Testis (tissue), 3 donors: ENCODE results near the gene RBM4. TPM values are rescaled to one million over a fixed set of nuclear protein-coding genes. Genes with fewer than 3 reads are reported as not detected.

ENCODE experiments used
- DNase-seq: peaks from one replicate; pipeline ENCODE4 v3.0.0-alpha.2; 2019
- H3K27ac ChIP-seq, 2 donors: fragments of 200-600 bp; sonication (generic); one replicate each; pipeline ENCODE4 v1.5.1; 2019
- H3K27me3 ChIP-seq: fragments of 200-600 bp; sonication (generic); one replicate; pipeline ENCODE4 v1.5.1; 2019
- H3K36me3 ChIP-seq: fragments of 200-600 bp; sonication (generic); one replicate; pipeline ENCODE4 v1.5.1; 2017; ENCODE audit warnings: low read depth; ENCODE audit errors: missing control alignments
- H3K4me1 ChIP-seq: fragments of 200-600 bp; sonication (generic); one replicate; pipeline ENCODE4 v1.5.1; 2019
- H3K4me3 ChIP-seq, 2 donors: fragments of 200-600 bp; sonication (generic); one replicate each; pipeline ENCODE4 v1.5.1; 2017 to 2019
- H3K9me3 ChIP-seq: fragments of 200-600 bp; sonication (generic); one replicate; pipeline ENCODE4 v1.5.1; 2017
- CTCF ChIP-seq, 3 experiments: fragments of 450-650 bp in 2 of 3; fragments of 200-600 bp in 1 of 3; sonication (generic) in 1 of 3; IDR thresholded peaks; one replicate each; pipeline ENCODE4 v1.5.1; 2016 to 2019; ENCODE audit warnings: antibody characterized with exemption in 3 of 3, mild to moderate bottlenecking in 2 of 3, moderate library complexity in 1 of 3
- POLR2A ChIP-seq: fragments of 450-650 bp; IDR thresholded peaks from one replicate; pipeline ENCODE4 v1.6.1; 2017; ENCODE audit warnings: antibody characterized with exemption, mild to moderate bottlenecking, moderate library complexity
- WGBS, 2 donors: methylation state at CpG; one replicate each; pipeline ENCODE4 v1.1.5; 2018; 5-methylcytosine and 5-hydroxymethylcytosine counted together
- intact Hi-C: fragments of 100-400 bp; cut with DNase I; formaldehyde crosslinking; loops from one replicate; pipeline ENCODE4 v1.15.1; 2023; ENCODE audit warnings: low total_unique reads
- polyA plus RNA-seq: library from polyadenylated mRNA; stranded (reverse); fragments of 350-450 nt; fragmentation: Illumina TruSeq; extraction: RNeasy Lipid Tissue Mini Kit (QIAGEN cat#74804); gene quantifications from one replicate; pipeline ENCODE4 v1.2.3, GENCODE V29; 2014; ENCODE audit warnings: low read depth, low replicate concordance; ENCODE audit not compliant: insufficient read depth
- total RNA-seq, 2 donors: library from RNA; depleted of rRNA; stranded (reverse); fragments of >200 nt; gene quantifications; one replicate each; pipeline ENCODE4 v1.2.3, GENCODE V29; 2016

Gene RBM4
- total and polyA plus RNA-seq, 3 donors from 2014 or later: 95.2 to 137 (median 123) TPM

- no peak for DNase-seq
- 56 to 64% methylated on average over 16 of the region's 16 CpGs for WGBS, 2 donors
- Histone ChIP-seq H3K27ac (no peak overlapping the region), H3K27me3 (no peaks in the 10 kb centered on the region), H3K9me3 (no peaks in the 10 kb centered on the region), H3K4me1 (peaks cover 14% of the 10 kb centered on the region), H3K4me3 (no peak overlapping the region), H3K36me3 (no peaks in the 10 kb centered on the region)
- TF ChIP-seq CTCF (IDR thresholded peaks at IDR 0.05) (no peak), POLR2A (no peak)
- intact Hi-C loops: loop anchor here (5.0 to 10.0 kb wide), 3 partner anchors 39 to 192 kb away; partner anchors contain the start of genes DPP3 and RBM4
These were observed 37.9 kb downstream of the RBM4 start for GRCh38 chr11:66676282-66676919.

GRCh38 chr11:66676931-66677598 is 38.6 kb downstream of the RBM4 start:
- Histone ChIP-seq H3K4me1 (peaks cover 14% of the 10 kb centered on the region), H3K36me3 (no peaks in the 10 kb centered on the region), H3K9me3 (no peaks in the 10 kb centered on the region), H3K27ac (peak overlapping the region; percentile 89), H3K27me3 (no peaks in the 10 kb centered on the region), H3K4me3 (peak overlapping the region; percentile 63 to 84)
- intact Hi-C loops: loop anchor here (5.0 to 10.0 kb wide), 3 partner anchors 40 to 192 kb away; partner anchors contain the start of genes DPP3 and RBM4
- DNase-seq: no peak
- 3 to 7% methylated on average over 27 of the region's 27 CpGs for WGBS, 2 donors
- TF ChIP-seq CTCF (IDR thresholded peaks at IDR 0.05): no peak
- no peak for TF ChIP-seq POLR2A

GRCh38 chr11:66677599-66678375 is 39.3 kb downstream of the RBM4 start, which contains the start of gene RBM4B:
RBM4B (minus strand) TSS chr11:66677887; CDS start chr11:66677079, 808 bp downstream.
- H3K27me3 ChIP-seq: no peaks in the 10 kb centered on the region
- intact Hi-C loops: loop anchor here (5.0 to 10.0 kb wide), 3 partner anchors 40 to 193 kb away; partner anchors contain the start of genes DPP3 and RBM4
- H3K4me1 ChIP-seq: peaks cover 14% of the 10 kb centered on the region
- peak within 1 kb of the TSS; percentile 89 for H3K27ac ChIP-seq
- H3K9me3 ChIP-seq: no peaks in the 10 kb centered on the region
- WGBS, 2 donors: 0 to 1% methylated on average over 16 to 60 of the region's 61 CpGs
- H3K4me3 ChIP-seq: peak within 1 kb of the TSS; percentile 63 to 84
- DNase-seq: peak; percentile 98
- no peaks in the 10 kb centered on the region for H3K36me3 ChIP-seq
- peak; percentile 10 for TF ChIP-seq POLR2A
- no peak for TF ChIP-seq CTCF (IDR thresholded peaks at IDR 0.05)

- H3K36me3 ChIP-seq: no peaks in the 10 kb centered on the region
- 91 to 94% methylated on average over 7 of the region's 7 CpGs for WGBS, 2 donors
- H3K27ac ChIP-seq: no peak overlapping the region
- H3K4me3 ChIP-seq: no peak overlapping the region
- peaks cover 10% of the 10 kb centered on the region for H3K4me1 ChIP-seq
- no peak for DNase-seq
- no peaks in the 10 kb centered on the region for H3K27me3 ChIP-seq
- TF ChIP-seq CTCF (IDR thresholded peaks at IDR 0.05) (no peak), POLR2A (no peak)
- H3K9me3 ChIP-seq: no peaks in the 10 kb centered on the region
- intact Hi-C loops: no loop called here
These were observed 42.6 kb downstream of the RBM4 start for GRCh38 chr11:66680966-66681645.
